Epithelial cell of esophagus (primary cell): ENCODE data around the gene ANXA4.
"Not testable (repeated sequence)": the region's sequence is repeated elsewhere in the genome, so short reads cannot be mapped to it uniquely, and the experiment has no call there.

Experiments used
- DNase-seq: peaks from one replicate; pipeline ENCODE4 v3.0.0; 2010; ENCODE audit warnings: low read depth
- H3K4me3 ChIP-seq: 2 replicates; pipeline ENCODE4 v1.5.1; 2011; ENCODE audit warnings: mild to moderate bottlenecking, low read length, control low read depth
- CTCF ChIP-seq: IDR thresholded peaks from 2 replicates; pipeline ENCODE4 v1.5.1; 2011; ENCODE audit warnings: low read depth, mild to moderate bottlenecking, low read length, control low read depth, inconsistent platforms; ENCODE audit not compliant: insufficient read depth; ENCODE audit errors: missing control alignments

Gene ANXA4

GRCh38 chr2:69771461-69771860 is 29.5 kb downstream of the ANXA4 start:
- no peak for DNase-seq
- no peak for TF ChIP-seq CTCF
- H3K4me3 ChIP-seq = no peak overlapping the region

GRCh38 chr2:69773206-69773605 is 31.3 kb downstream of the ANXA4 start:
- no peak overlapping the region for H3K4me3 ChIP-seq
- DNase-seq = peak; percentile 63
- no peak for TF ChIP-seq CTCF

- not testable (repeated sequence) for H3K4me3 ChIP-seq, DNase-seq
Observed at GRCh38 chr2:69774258-69774983, 32.5 kb downstream of the ANXA4 start.

GRCh38 chr2:69774984-69775982 is 33.3 kb downstream of the ANXA4 start:
- no peak overlapping the region for H3K4me3 ChIP-seq
- no peak for TF ChIP-seq CTCF
- no peak for DNase-seq

- TF ChIP-seq CTCF = no peak
- no peak overlapping the region for H3K4me3 ChIP-seq
- no peak for DNase-seq
Observed at GRCh38 chr2:69776886-69777785, 35.2 kb downstream of the ANXA4 start.

GRCh38 chr2:69777786-69778105 is 35.8 kb downstream of the ANXA4 start:
- DNase-seq = no peak
- no peak overlapping the region for H3K4me3 ChIP-seq
- TF ChIP-seq CTCF = no peak

GRCh38 chr2:69779258-69780001 is 37.5 kb downstream of the ANXA4 start:
- peak; percentile 76 for DNase-seq
- no peak for TF ChIP-seq CTCF
- no peak overlapping the region for H3K4me3 ChIP-seq
